ENCODE results near the gene SLC25A17. TPM values are rescaled to one million over a fixed set of nuclear protein-coding genes. Genes with fewer than 3 reads are reported as not detected.

SLC25A17 gene
- total RNA-seq, 4 donors from 2014 or later, result 5.8 to 9.6 (median 8.4) TPM

DNA sequence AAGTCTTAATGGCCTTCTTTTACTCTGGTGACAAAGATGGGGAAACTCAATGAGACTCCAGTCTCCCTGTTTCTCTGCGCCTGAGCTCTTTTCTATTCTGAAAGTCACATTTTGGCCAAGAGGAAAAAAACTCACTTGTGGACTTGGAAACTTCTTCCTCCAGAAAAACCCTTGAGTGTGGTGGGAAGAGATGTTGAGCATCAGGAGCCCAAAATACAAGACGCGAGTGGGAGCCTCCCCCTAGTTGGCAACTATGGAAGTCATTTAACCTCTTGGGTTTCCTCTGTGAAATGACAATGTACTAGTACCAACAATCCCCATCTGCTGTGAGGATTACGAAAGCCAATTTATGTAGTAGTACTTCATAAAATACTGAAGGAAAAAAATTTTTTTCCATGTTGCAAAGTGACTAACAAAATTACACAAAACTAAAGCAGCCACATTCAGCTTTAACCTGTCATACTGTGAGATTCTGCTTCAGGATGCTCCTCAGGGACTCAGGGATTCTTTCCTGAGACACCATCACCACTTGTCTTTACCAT is 524 bp upstream of the SLC25A17 start:
- DNase-seq (ENCODE audit: extremely low spot score), result no peak
- peak overlapping the region; percentile 89 to 100 (median 95) for H3K4me3 ChIP-seq
- peaks cover 20 to 34% (median 30%) of the 10 kb centered on the region in 4 donors for H3K4me1 ChIP-seq
- no peaks in the 10 kb centered on the region for H3K27me3 ChIP-seq
- peak overlapping the region; percentile 78 to 85 (median 83) for H3K27ac ChIP-seq (replicated peaks in 1 of 4)
- TF ChIP-seq, protein P1, sequence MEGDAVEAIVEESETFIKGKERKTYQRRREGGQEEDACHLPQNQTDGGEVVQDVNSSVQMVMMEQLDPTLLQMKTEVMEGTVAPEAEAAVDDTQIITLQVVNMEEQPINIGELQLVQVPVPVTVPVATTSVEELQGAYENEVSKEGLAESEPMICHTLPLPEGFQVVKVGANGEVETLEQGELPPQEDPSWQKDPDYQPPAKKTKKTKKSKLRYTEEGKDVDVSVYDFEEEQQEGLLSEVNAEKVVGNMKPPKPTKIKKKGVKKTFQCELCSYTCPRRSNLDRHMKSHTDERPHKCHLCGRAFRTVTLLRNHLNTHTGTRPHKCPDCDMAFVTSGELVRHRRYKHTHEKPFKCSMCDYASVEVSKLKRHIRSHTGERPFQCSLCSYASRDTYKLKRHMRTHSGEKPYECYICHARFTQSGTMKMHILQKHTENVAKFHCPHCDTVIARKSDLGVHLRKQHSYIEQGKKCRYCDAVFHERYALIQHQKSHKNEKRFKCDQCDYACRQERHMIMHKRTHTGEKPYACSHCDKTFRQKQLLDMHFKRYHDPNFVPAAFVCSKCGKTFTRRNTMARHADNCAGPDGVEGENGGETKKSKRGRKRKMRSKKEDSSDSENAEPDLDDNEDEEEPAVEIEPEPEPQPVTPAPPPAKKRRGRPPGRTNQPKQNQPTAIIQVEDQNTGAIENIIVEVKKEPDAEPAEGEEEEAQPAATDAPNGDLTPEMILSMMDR (IDR thresholded peaks at IDR 0.05), result no peak
- no peak for TF ChIP-seq POLR2A (IDR thresholded peaks at IDR 0.05; ENCODE audit: low read depth)
- no peak for TF ChIP-seq EP300 (IDR thresholded peaks at IDR 0.05)
- no peak for TF ChIP-seq POLR2AphosphoS5 (IDR thresholded peaks at IDR 0.05)
- H3K9me3 ChIP-seq, result no peaks in the 10 kb centered on the region
- peaks cover 4 to 25% (median 14%) of the 10 kb centered on the region in 4 donors for H3K36me3 ChIP-seq
- 10% methylated on average over 4 of the region's 4 CpGs for WGBS
- intact Hi-C loops (cut with DNase I), result loop anchor here (5.0 kb wide), 1 partner anchor 38 kb away; the partner anchor contains the start of genes ST13 and XPNPEP3

DNA sequence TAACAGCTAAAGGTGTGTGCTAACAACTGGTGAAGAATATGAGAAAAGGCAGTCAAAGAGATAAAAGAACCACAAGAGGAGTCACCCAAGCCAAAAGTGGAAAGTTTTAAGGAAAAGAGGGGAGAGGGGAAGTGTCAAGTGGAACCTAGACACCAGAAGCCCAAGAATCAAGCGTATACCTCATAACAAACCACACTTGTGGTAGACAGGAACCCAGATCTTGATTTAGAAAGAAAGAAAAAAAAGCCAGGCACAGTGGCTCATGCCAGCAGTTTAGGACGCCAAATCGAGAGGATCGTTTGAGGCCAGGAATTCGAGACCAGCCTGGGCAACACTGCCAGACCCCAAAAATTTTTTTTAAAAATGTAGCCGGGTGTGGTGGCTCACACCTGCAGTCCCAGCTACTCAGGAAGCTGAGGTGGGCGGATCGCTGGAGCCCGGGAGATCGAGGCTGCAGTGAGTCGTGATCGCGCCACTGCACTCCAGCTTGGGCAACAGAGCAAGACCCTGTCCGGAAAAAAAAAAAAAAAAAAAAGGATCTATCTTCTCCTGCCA is 877 bp downstream of the SLC25A17 start:
- no peak for DNase-seq (ENCODE audit: extremely low spot score)
- Histone ChIP-seq H3K27me3 (no peaks in the 10 kb centered on the region), H3K9me3 (no peaks in the 10 kb centered on the region), H3K4me1 (peaks cover 20 to 34% (median 30%) of the 10 kb centered on the region in 4 donors), H3K36me3 (peaks cover 0 to 18% (median 7%) of the 10 kb centered on the region in 4 donors), H3K4me3 (peak overlapping the region; percentile 89 to 100 (median 95)), H3K27ac (replicated peaks in 1 of 4) (peak overlapping the region in 1 of 4 donors; percentile 78)
- TF ChIP-seq, protein P1 (IDR thresholded peaks at IDR 0.05), result no peak
- TF ChIP-seq EP300 (IDR thresholded peaks at IDR 0.05), result no peak
- TF ChIP-seq POLR2AphosphoS5 (IDR thresholded peaks at IDR 0.05), result no peak
- TF ChIP-seq POLR2A (IDR thresholded peaks at IDR 0.05; ENCODE audit: low read depth), result no peak
- 47% methylated on average over 14 of the region's 14 CpGs for WGBS
- intact Hi-C loops (cut with DNase I), result loop anchor here (5.0 kb wide), 1 partner anchor 39 kb away; the partner anchor contains the start of genes ST13 and XPNPEP3

DNA sequence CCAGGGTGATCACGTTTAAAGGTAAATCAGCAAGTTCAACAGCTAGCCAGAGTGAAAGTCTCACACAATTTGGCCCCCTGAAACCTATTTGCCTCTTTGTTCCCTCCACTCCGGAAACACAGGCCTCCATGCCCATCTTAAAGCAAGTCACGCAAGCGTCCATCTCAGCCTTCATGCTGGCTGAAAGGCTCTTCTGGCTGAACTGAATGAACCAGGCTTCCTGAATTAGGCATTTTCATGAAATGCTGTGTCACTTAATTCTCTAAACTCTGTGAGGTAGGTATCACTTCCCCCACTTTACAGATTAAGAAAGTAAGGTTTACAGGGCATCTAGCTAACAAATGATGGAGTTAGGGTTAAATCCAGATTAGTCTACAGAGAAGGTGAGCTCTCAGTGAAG is 1.4 kb downstream of the SLC25A17 start:
- H3K27ac ChIP-seq (replicated peaks in 1 of 4), result no peak overlapping the region
- H3K9me3 ChIP-seq, result no peaks in the 10 kb centered on the region
- no peak for DNase-seq (ENCODE audit: extremely low spot score)
- WGBS, result 83% methylated on average over 4 of the region's 4 CpGs
- H3K36me3 ChIP-seq, result peaks cover 0 to 14% (median 5%) of the 10 kb centered on the region in 4 donors
- H3K27me3 ChIP-seq, result no peaks in the 10 kb centered on the region
- H3K4me3 ChIP-seq, result peak overlapping the region in 3 of 4 donors; percentile 89 to 95 (median 95)
- TF ChIP-seq POLR2A (IDR thresholded peaks at IDR 0.05; ENCODE audit: low read depth), result no peak
- no peak for TF ChIP-seq EP300 (IDR thresholded peaks at IDR 0.05)
- TF ChIP-seq, protein P1 (IDR thresholded peaks at IDR 0.05), result no peak
- no peak for TF ChIP-seq POLR2AphosphoS5 (IDR thresholded peaks at IDR 0.05)
- H3K4me1 ChIP-seq, result peaks cover 20 to 34% (median 30%) of the 10 kb centered on the region in 4 donors
- intact Hi-C loops (cut with DNase I), result loop anchor here (5.0 kb wide), 1 partner anchor 40 kb away; the partner anchor contains the start of genes ST13 and XPNPEP3

DNA sequence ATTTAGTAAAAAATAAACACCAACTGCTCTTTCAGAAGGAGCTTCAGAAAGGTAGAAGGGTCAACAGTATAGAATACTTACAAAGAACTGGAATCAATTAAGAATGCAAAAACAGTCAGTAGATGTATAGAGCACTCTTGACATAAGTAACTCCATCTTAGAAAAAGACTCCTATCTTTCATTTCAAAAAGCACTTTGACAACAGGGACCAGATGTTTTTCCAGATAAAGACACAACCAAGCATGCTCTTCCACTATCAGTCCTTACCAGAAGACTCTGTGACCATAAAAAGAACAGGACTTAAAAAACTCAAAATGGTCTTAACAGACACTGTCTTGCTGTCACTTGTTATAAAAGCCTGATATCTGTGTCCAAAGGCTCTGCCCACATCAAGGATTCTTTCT is 5.2 kb downstream of the SLC25A17 start:
- intact Hi-C loops (cut with DNase I), result no loop called here
- Histone ChIP-seq H3K27ac (replicated peaks in 1 of 4) (no peak overlapping the region), H3K4me1 (peaks cover 14 to 27% (median 21%) of the 10 kb centered on the region in 4 donors), H3K9me3 (no peaks in the 10 kb centered on the region), H3K4me3 (no peak overlapping the region), H3K36me3 (peaks cover 0 to 7% (median 5%) of the 10 kb centered on the region in 4 donors), H3K27me3 (no peaks in the 10 kb centered on the region)
- TF ChIP-seq POLR2A (IDR thresholded peaks at IDR 0.05; ENCODE audit: low read depth), result no peak
- TF ChIP-seq, protein P1 (IDR thresholded peaks at IDR 0.05), result no peak
- TF ChIP-seq EP300 (IDR thresholded peaks at IDR 0.05), result no peak
- no peak for TF ChIP-seq POLR2AphosphoS5 (IDR thresholded peaks at IDR 0.05)
- DNase-seq (ENCODE audit: extremely low spot score), result no peak

Measured in esophagus muscularis mucosa (tissue), 4 donors.